Measurements from ENCODE around the gene IL2RA. TPM values are rescaled to one million over a fixed set of nuclear protein-coding genes. Genes with fewer than 3 reads are reported as not detected.

The IL2RA gene
- polyA plus RNA-seq, 1 experiment: not detected

DNA sequence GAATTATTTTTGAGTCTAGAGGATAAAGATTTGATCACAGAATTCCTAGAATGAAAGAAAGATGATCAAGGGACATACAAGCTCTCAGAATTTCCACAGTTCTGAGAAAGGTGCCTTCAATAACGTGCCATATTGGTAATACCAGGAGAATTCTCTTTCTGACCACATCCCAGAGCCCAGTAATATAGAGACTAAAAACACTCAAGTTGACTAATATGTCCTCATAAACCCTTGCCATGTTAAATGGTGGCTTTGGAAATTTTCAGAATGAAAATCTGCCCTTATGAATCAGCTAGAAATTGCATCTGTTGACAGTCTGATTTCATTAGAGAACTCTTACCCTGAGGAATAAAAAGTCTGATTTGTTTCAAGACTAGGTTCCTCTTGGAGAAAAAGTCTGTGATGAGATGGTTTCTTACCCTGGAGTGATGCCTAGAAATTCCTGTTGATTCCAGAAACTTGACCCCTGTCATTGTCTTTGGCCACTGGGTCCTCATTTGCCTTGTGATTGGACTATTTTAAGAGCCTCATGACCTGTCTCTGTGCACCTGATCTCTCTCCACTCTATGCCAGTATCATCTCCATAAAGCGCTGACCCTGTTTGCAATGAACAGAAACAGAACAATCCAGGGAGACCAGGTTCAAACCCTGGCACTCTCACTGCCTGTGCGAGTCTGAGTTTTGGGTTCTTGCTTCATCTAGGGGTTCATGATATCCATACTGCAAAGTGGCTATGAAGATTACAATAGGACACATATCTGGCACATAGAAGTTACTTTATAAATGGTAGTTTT is 3.3 kb downstream of the IL2RA start:
- TF ChIP-seq, protein P1, sequence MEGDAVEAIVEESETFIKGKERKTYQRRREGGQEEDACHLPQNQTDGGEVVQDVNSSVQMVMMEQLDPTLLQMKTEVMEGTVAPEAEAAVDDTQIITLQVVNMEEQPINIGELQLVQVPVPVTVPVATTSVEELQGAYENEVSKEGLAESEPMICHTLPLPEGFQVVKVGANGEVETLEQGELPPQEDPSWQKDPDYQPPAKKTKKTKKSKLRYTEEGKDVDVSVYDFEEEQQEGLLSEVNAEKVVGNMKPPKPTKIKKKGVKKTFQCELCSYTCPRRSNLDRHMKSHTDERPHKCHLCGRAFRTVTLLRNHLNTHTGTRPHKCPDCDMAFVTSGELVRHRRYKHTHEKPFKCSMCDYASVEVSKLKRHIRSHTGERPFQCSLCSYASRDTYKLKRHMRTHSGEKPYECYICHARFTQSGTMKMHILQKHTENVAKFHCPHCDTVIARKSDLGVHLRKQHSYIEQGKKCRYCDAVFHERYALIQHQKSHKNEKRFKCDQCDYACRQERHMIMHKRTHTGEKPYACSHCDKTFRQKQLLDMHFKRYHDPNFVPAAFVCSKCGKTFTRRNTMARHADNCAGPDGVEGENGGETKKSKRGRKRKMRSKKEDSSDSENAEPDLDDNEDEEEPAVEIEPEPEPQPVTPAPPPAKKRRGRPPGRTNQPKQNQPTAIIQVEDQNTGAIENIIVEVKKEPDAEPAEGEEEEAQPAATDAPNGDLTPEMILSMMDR (IDR thresholded peaks at IDR 0.05; ENCODE audit: insufficient read depth, low read depth, low read length): no peak
- no peaks in the 10 kb centered on the region for H3K36me3 ChIP-seq (ENCODE audit: control insufficient read depth, insufficient read depth, low read length)
- ChIA-PET CTCF (interaction anchor here (0.5 kb wide), 1 partner anchor 64 kb away, joined by 3 read pairs; no protein-coding TSS in a partner anchor), POLR2A (no interaction called here)
- no peaks in the 10 kb centered on the region; the same call in 1 of the 2 replicates for H3K27me3 ChIP-seq (ENCODE audit: control insufficient read depth, insufficient read depth, low read length)
- no peak for DNase-seq (ENCODE audit: low read depth)
- H3K4me3 ChIP-seq (ENCODE audit: low read depth, low read length): no peak overlapping the region

DNA sequence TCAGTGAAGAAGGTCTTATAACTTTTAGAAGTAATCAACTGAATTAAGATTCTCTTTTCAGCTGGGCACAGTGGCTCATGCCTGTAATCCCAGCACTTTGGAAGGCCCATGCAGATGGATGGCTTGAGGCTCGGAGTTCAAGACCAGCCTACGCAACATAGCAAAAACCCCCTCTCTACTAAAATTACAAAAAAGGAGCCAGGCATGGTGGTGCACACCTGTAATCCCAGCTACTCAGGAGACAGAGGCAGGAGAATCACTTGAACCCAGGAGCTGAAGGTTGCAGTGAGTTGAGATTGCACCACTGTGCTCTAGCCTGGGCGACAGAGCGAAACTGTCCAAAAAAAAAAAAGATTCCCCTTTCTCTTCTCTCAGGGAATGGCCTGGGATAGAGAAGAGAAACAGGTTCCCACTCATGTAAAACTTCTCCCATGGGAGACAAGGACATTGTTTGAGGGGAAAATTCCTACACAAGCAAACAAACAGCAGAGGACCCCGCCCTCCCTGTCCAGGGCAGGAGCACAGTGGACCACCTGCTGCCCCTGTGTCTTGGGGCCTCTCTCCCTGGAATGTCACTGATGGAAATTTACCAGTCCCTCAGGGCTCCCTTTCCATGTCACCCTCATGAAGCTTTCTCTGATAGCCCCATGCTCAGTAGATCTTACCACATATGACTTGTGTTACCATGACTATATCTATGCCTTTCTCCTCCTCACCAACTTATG is 5.6 kb downstream of the IL2RA start:
- Histone ChIP-seq H3K27me3 (ENCODE audit: control insufficient read depth, insufficient read depth, low read length) (no peaks in the 10 kb centered on the region; the same call in 1 of the 2 replicates), H3K36me3 (ENCODE audit: control insufficient read depth, insufficient read depth, low read length) (no peaks in the 10 kb centered on the region), H3K4me3 (ENCODE audit: low read depth, low read length) (no peak overlapping the region)
- DNase-seq (ENCODE audit: low read depth): no peak
- ChIA-PET CTCF (interaction anchor here (0.6 to 0.9 kb wide), 2 partner anchors 43 to 1657 kb away, joined by 3 read pairs; no protein-coding TSS in a partner anchor), POLR2A (no interaction called here)
- TF ChIP-seq, protein P1 (IDR thresholded peaks at IDR 0.05; ENCODE audit: insufficient read depth, low read depth, low read length): no peak

DNA sequence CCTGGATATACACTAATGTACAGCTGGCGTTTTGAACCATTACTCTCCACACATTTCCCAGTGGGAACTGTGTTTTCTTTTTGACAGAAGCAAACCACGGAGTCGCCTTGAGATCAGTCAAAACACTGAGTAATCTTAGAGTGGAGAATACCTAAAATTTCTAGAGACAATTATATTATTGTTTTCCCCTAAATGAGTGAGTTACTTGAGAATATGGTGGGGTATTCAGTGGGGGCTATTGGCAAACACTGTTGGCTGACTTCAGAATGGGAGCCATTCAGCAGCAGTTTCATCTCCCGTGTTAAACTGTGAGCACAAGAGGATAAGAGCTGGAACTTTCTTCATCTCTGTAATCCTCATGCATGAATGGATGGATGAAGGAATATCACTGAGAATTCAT is 6.2 kb downstream of the IL2RA start:
- POLR2A ChIA-PET: no interaction called here

DNA sequence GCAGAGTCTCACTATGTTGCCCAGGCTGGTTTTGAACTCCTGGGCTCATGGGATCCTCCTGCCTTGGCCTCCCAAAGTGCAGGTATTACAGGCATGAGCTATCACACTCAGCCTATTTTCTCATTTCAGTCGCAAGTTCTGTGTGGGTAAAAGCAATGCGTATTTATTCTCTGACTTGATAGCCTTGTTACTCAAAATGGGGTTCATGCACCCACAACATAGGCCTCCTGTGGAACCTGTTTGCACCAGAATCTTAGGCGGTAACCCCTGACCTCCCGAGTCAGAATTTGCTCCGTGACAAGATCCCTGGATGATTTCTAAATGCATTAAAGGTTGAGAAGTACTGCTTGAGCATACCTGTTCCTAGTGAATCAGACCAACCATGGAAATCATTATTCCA is 7.3 kb downstream of the IL2RA start:
- Histone ChIP-seq H3K4me3 (ENCODE audit: low read depth, low read length) (no peak overlapping the region), H3K36me3 (ENCODE audit: control insufficient read depth, insufficient read depth, low read length) (no peaks in the 10 kb centered on the region), H3K27me3 (ENCODE audit: control insufficient read depth, insufficient read depth, low read length) (peaks cover 1% of the 10 kb centered on the region; the same call in 1 of the 2 replicates)
- TF ChIP-seq, protein P1 (IDR thresholded peaks at IDR 0.05; ENCODE audit: insufficient read depth, low read depth, low read length): no peak
- ChIA-PET CTCF (no interaction called here), POLR2A (no interaction called here)
- no peak for DNase-seq (ENCODE audit: low read depth)

More for the DNA sequence above, 6.2 kb downstream of the IL2RA start:
- Histone ChIP-seq H3K4me3 (ENCODE audit: low read depth, low read length) (no peak overlapping the region), H3K27me3 (ENCODE audit: control insufficient read depth, insufficient read depth, low read length) (no peaks in the 10 kb centered on the region; the same call in 1 of the 2 replicates), H3K36me3 (ENCODE audit: control insufficient read depth, insufficient read depth, low read length) (no peaks in the 10 kb centered on the region)
- TF ChIP-seq, protein P1 (IDR thresholded peaks at IDR 0.05; ENCODE audit: insufficient read depth, low read depth, low read length): no peak
- CTCF ChIA-PET: interaction anchor here (0.9 kb wide), 1 partner anchor 42 kb away, joined by 3 read pairs; no protein-coding TSS in a partner anchor
- DNase-seq (ENCODE audit: low read depth): no peak

All from BJ (cell line).